HG02642 (cell line): Measurements from ENCODE around the gene RASA3.
"Not testable (repeated sequence)": the region's sequence is repeated elsewhere in the genome, so short reads cannot be mapped to it uniquely, and the experiment has no call there.

Experiments
- ATAC-seq: cut with Tn5 transposase; IDR thresholded peaks from one replicate; pipeline ENCODE4 v1.9.1; 2021; ENCODE audit warnings: mild to moderate bottlenecking; ENCODE audit not compliant: unreplicated experiment, poor library complexity

Gene RASA3

DNA sequence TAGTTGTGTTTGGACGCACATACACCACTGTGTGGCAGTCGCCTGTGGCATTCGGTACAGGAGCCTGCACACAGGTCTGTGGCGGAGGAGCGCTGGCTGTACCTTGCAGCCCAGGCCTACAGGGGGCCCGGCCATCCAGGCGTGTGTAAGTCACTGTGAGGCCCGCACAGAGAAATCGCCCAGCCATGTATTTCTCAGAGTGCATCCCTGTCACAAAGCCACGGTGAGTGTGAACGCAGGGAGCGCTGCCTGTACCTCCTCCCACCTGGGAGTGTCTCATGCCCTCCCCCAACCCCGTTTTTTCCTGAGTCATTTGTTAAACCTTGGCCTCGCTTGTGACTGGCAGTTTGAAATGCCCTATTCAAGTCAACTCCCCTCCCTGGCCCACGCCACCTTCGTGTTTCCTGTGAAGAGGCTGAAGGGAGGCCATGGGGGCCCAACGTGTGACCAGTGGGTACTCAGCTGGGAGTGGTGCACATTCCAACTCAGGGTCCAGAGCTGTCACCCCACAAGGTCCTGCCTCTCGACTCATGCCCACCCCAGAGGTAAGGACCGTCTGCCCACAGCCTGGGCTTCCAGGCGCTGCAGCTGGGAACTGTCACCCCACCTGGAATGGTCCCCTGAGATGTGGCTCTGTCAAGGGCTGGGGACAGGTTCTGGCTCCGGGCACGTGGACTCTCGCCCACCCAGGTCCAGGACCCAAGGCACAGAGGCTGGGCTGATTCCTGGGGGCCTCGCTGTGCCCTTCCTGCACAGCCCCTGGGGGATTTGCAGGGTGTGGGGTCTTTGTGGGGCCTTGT lies 11.6 kb upstream of the RASA3 start:
- ATAC-seq, result peak; percentile 46

DNA sequence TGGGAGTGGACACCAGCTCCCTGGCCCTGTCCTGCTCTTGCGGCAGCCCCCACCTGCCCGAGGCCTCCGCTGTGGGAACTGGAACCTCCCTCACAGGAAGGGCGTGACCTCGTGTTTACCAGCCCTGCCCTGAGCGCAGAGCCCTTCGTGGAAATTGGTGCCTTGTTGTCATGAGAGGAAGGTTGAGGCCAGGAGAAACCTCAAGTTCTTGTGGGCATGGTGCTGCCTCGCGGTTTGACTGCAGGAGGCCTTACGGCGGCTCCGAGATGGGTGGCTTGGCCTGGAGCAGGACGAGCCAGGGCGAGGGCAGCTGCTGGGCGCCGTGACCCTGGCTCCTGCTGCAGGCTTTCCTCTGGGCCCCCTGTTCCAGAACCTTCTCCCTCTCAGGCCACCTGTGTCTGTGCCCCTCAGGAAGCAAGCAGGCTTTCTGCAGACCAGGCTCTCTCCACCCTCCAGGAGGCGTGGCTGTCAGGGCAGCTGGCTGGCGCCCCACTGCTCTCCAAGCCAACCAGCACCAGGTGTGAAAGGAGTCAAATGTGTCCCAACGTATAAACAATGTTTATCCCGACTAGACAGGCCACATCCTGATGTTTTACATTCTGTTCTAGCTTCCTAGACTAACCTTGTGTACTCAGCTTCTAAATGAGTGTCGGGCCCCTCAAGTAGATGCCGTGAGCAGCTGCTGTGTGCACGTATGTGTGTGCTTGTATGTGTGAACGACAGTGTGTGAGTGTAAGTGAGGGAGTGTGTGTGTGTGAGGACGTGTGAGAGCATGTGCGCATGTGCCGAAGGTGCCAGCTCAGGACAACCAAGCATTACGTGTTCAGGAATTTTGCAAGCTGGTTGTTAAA lies 10.4 kb upstream of the RASA3 start:
- no peak for ATAC-seq

GRCh38 chr13:114142137-114142550 lies 9.7 kb upstream of the RASA3 start:
- no peak for ATAC-seq

GRCh38 chr13:114141261-114141996 lies 9.0 kb upstream of the RASA3 start:
- ATAC-seq, result no peak

- ATAC-seq, result no peak
Measured at GRCh38 chr13:114140906-114141250, 8.5 kb upstream of the RASA3 start.

DNA sequence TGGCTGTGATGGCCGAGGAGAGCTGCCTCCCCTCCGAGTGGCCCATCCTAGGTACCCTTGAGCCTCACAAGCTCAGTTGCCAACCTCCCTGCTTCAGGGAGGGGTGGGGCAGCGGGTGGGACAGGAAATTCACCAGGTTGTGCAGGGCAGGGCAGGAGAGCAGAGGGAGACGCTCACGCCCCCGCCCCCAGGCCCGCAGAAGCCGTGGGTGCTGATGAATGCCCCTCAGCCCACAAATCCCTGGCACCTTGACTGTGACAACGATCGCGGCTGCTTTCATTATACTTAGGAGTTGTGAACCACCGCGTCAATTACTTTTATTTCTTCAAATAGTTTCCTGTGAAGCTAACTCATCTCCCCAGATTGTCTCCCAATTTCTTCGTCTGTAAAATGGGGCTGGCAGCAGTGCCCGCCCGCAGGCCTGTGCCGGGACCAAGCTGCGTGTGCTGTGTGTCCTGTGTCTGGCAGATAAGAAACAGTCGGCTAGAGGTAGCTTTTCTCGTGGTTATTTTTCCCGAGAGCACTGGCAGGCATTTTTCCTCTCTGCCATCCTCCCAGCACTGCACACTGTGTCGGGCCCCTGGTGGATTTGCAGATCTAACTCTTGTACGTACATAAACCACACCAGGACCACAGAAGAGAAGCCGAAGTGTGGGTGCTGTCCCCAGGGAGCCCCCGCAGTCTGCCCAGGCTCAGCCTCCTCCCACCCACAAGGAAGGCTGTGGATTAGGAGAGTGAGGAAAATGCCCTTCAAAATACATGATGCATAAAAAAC lies 7.9 kb upstream of the RASA3 start:
- ATAC-seq, result no peak

- no peak for ATAC-seq
Measured at GRCh38 chr13:114136576-114136975, 4.2 kb upstream of the RASA3 start.

- no peak for ATAC-seq
Measured at GRCh38 chr13:114135731-114136171, 3.3 kb upstream of the RASA3 start.

- ATAC-seq, result no peak
Measured at GRCh38 chr13:114134944-114135610, 2.7 kb upstream of the RASA3 start.

DNA sequence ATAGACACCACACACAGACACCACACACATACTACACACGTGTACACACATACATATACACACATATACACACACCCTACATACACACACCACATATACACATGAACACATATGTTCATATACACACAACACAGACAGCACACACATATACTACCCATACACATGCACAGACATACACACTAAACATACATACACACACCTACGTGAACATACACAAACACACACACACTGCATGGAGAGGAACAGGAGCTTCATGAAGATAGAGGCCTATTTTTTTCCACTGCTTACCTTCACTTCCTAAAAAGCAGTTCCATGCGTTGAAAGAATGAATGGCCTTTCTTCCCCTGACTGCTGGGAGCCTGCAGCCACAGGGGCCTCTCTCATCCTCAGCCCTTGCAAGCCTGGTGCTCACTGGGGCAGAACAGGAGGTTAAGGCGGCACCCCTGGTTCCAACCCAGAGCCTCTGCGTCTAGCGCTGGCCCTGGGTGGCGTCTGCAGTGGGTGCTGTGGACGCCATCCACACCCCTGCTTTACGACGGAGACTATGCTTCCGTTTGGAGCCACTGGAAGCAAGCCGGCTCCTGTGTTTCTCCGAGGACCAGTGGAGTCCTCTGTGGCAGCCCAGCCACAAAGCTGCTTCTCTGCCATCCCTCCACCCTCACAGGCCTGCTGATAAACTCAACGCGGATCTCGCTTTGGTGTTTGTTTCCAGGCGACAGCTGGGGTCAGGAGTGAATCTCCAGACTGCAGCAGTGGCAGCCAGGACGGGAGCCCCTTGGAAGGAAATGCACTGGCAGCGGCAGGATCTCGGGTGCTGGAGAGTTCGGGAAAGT lies 1.9 kb upstream of the RASA3 start:
- ATAC-seq, result no peak

- not testable (repeated sequence) for ATAC-seq
Measured at GRCh38 chr13:114133552-114133951, 1.1 kb upstream of the RASA3 start.

- ATAC-seq, result not testable (repeated sequence)
Measured at GRCh38 chr13:114133126-114133525, 703 bp upstream of the RASA3 start.

GRCh38 chr13:114131583-114132418 lies 622 bp downstream of the RASA3 start:
- peak; percentile 6 for ATAC-seq

GRCh38 chr13:114130837-114131582 lies 1.4 kb downstream of the RASA3 start:
- no peak for ATAC-seq

GRCh38 chr13:114130131-114130836 lies 2.1 kb downstream of the RASA3 start:
- ATAC-seq, result no peak

GRCh38 chr13:114129649-114130062 lies 2.8 kb downstream of the RASA3 start:
- no peak for ATAC-seq
